GM12872 (cell line): ENCODE measurements around the gene ZFYVE28.

Experiments
- TF ChIP-seq, protein P1 (sequence below): IDR thresholded peaks from 3 replicates; pipeline ENCODE4 v1.5.1; 2011; ENCODE audit warnings: low read depth, mild to moderate bottlenecking, low read length, moderate library complexity; ENCODE audit not compliant: insufficient read depth

ZFYVE28 gene

DNA sequence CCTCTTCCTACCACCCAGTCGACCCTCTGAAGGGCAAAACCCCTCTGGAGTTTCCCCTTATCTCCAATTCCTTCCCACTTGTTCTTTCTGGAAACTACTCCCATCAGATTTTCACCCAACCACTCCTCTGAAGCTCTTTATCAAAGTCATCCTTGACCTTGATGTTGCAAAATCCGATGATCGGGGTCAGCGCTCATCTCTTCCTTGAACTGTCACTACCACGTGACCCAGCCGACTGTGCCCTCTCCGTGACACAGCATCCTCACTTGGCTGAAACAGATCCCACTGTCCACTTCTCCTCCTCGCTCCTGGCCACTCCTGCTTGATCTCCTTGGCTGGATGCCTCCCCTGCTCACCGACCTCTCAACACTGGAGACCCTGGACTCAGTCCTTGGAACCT is 1.4 kb upstream of the ZFYVE28 start:
- TF ChIP-seq, protein P1, sequence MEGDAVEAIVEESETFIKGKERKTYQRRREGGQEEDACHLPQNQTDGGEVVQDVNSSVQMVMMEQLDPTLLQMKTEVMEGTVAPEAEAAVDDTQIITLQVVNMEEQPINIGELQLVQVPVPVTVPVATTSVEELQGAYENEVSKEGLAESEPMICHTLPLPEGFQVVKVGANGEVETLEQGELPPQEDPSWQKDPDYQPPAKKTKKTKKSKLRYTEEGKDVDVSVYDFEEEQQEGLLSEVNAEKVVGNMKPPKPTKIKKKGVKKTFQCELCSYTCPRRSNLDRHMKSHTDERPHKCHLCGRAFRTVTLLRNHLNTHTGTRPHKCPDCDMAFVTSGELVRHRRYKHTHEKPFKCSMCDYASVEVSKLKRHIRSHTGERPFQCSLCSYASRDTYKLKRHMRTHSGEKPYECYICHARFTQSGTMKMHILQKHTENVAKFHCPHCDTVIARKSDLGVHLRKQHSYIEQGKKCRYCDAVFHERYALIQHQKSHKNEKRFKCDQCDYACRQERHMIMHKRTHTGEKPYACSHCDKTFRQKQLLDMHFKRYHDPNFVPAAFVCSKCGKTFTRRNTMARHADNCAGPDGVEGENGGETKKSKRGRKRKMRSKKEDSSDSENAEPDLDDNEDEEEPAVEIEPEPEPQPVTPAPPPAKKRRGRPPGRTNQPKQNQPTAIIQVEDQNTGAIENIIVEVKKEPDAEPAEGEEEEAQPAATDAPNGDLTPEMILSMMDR = no peak

DNA sequence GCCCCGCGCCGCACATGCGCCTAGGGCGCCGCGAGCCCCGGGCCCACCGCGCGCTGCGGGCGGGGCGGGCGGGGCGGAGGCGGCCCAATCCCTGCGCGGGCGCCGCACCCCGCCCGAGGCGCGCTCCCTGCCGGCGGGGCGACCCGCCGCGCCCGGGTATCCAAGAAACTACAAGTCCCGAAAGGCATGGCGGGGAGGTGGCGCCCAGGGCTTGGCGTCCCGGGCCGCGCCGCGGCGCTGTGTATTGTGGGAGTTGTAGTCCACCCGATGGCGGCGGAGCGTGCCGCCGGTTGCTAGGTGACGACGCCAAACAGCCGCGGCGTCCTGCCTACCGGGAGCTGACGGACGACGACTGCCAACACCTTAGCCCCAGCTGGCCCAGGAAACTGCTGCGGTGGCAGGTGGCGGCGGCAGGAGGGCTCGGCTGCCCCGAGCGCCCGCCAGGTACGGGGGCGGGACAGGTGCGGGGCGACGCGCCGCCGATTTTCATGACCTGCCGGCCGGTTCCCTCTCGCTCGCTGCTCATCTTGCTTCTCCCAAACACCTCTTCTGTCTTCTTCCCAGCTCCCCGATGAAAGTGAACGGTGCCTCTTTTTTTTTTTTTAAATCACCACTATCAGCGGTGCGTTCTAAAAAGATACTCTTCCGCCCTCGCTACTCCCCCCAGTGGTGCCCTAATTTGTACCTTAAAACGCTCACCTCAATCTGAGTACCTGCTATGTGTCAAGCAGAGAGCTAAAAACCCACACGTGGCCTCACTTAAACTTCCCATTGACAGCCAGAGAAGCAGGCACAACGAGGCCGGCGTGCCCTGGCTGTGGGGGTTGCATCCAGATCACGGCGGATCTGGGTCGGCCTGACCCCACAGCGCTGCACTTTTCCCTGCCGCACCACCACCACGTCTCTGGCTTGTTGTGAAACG is 466 bp upstream of the ZFYVE28 start, which contains the start of gene CFAP99:
TSS of gene CFAP99 (plus strand) at position 306 of the 922 bp plus-strand sequence.
- TF ChIP-seq, protein P1 = 0 out of 3 replicates have a peak, but pooled peaks have one; percentile 6

DNA sequence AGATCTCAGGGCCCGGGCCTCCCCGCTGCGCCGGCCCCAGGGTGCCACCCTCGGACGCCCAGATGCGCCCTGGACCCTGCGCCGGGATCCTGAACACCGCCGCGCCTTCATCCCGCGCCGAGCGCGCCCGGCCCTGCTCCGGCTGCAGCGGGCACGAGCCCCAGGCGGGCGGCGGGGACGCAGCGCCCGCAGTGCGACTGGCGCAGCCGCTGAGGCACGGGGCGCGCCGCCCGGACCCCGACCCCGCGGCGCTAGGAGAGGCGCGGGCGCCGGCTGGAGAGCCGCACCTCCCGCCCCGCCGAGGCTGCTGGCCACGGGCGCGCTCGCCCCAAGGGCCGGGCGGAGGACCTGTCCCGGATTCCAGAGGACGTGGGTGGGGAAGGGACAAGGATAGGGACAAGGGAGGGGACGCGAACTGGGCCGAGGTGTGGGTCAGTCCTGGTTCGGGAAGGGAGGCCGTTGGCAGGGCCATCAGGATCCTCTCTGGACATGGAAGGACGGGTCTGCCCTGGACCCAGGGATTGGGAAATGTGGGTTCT is 1.1 kb downstream of the ZFYVE28 start:
- TF ChIP-seq, protein P1 = no peak

DNA sequence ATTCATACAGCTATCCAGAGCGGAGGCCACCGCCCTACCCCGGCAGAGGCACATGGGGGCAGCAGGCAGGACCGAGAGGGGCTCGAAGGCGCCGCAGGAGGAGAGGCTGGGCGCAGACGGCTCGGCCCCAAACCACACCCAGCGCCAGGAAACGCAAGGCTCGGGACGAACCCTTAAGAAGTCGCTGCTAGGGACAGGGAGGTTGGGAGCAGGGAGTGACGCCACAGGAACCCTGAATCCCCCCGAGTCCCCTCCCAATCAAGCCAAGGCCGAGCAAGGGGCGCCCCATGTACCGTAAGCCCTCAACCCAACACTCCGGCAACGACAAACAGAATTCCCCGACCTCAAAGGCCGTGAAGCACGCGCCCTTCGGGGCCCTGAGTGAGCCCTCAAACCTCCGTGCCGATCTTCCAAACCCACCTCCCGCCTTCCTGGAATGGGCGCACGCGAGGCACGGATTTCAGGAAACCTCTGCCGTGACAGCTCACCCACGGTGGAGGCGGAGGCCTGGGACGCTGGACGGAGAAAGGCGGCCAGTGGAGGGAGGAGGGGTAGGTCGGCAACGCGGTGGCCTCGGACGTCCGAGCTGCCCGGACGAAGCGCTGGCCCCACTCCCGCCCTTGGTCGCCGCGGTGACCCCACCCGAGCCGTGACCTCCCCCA is 1.8 kb downstream of the ZFYVE28 start:
- TF ChIP-seq, protein P1 = no peak

DNA sequence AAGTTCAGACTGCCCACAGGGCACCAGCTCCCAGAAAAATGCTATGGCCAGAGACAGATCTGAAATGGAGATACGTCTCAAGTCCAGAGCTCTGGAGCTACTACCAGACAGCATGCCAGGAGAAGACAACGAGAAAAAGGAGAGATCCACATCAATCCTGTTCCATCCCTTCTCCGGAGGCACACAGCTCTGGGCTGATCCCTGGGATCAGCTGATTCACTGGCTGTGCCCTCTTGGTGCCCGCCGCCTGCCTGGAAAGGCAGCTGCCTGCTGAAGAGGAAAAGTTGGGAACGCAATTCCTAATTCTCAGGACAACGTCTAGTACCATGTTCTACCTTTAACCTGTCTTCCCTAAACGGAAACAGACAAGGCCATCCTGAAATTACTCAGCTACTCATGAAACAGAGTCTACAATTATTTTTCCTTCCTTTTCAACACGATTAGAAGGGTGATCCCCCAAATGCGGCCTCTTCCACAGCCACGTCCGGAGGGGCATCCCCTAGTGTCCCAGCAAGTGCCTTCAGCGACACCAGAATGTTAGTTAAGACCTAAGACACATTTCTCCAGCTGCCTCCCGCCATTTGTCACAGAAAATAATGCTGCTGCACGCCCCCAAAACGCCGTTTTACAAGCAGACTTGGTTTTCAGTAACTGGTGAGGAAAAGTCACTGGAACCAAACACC is 2.4 kb downstream of the ZFYVE28 start:
- TF ChIP-seq, protein P1 = no peak

DNA sequence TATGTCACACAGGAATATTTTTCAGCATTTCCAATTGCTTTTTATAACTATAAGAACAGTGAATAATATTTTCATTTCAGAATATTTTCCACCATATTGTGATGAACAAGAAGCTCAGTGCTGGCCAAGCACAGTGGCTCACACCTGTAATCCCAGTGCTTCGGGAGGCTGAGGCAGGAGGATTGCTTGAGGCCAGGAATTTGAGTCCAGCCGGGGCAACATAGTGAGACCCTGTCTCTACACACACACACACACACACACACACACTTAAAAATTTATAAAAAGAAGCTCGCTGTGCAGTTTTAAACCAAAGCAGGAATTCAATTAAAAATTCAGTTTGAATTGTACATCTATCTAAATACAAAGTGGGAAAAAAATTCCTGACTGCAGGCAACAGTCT is 3.2 kb downstream of the ZFYVE28 start:
- TF ChIP-seq, protein P1 = no peak
